ENCODE results near the gene TEX10. TPM values are rescaled to one million over a fixed set of nuclear protein-coding genes. Genes with fewer than 3 reads are reported as not detected.

Gene TEX10
- total and polyA plus RNA-seq, 2 donors (not counting 1 experiment from before 2014, with no cell fraction given) = 23.6 to 24.9 TPM

GRCh38 chr9:100366121-100366520, 13.4 kb upstream of the TEX10 start:
- no peak overlapping the region for H3K4me2 ChIP-seq (ENCODE audit: extremely low read depth, insufficient read depth, low read length)
- TF ChIP-seq CTCF (conservative IDR thresholded peaks at IDR 0.05 in 1 of 2, IDR thresholded peaks at IDR 0.05 in 1 of 2; ENCODE audit: low read depth in 1 of 2, low read length in 2 of 2) (no peak), EZH2 (IDR thresholded peaks at IDR 0.05; ENCODE audit: low read length, missing control alignments) (no peak)
- no peaks in the 10 kb centered on the region for H3K27me3 ChIP-seq (ENCODE audit: control insufficient read depth, insufficient read depth, low read length)

GRCh38 chr9:100364013-100364412, 11.3 kb upstream of the TEX10 start:
- H3K79me2 ChIP-seq (ENCODE audit: control insufficient read depth, insufficient read depth, low read length) = no peaks in the 10 kb centered on the region
- no peak for DNase-seq (ENCODE audit: low read depth in 2 of 2)
- no peak overlapping the region for H2AFZ ChIP-seq (ENCODE audit: low read length)
- H3K36me3 ChIP-seq (ENCODE audit: control insufficient read depth, insufficient read depth, low read length) = no peaks in the 10 kb centered on the region
- no peaks in the 10 kb centered on the region for H3K9me3 ChIP-seq (ENCODE audit: control insufficient read depth, insufficient read depth, low read depth, low read length)
- no peaks in the 10 kb centered on the region for H3K4me1 ChIP-seq (ENCODE audit: control insufficient read depth, extremely low read depth, insufficient read depth, low read length)
- H3K9ac ChIP-seq (ENCODE audit: insufficient read depth, low read length) = no peak overlapping the region
- no peaks in the 10 kb centered on the region for H3K27me3 ChIP-seq (ENCODE audit: control insufficient read depth, insufficient read depth, low read length)
- no peak overlapping the region for H3K4me3 ChIP-seq (replicated peaks in 1 of 4; ENCODE audit: control extremely low read depth in 1 of 4, insufficient read depth in 1 of 4, low read depth in 3 of 4, low read length in 4 of 4)
- H3K27ac ChIP-seq (ENCODE audit: insufficient read depth, low read length) = no peak overlapping the region
- TF ChIP-seq EZH2 (IDR thresholded peaks at IDR 0.05; ENCODE audit: low read length, missing control alignments) = no peak
- no peak for TF ChIP-seq CTCF (conservative IDR thresholded peaks at IDR 0.05 in 1 of 2, IDR thresholded peaks at IDR 0.05 in 1 of 2; ENCODE audit: low read depth in 1 of 2, low read length in 2 of 2)
- no peak overlapping the region for H3K4me2 ChIP-seq (ENCODE audit: extremely low read depth, insufficient read depth, low read length)
- H4K20me1 ChIP-seq (ENCODE audit: control insufficient read depth, extremely low read depth, insufficient read depth, low read length) = no peaks in the 10 kb centered on the region

More at GRCh38 chr9:100366121-100366520, 13.4 kb upstream of the TEX10 start:
- H3K79me2 ChIP-seq (ENCODE audit: control insufficient read depth, insufficient read depth, low read length) = no peaks in the 10 kb centered on the region
- H3K36me3 ChIP-seq (ENCODE audit: control insufficient read depth, insufficient read depth, low read length) = no peaks in the 10 kb centered on the region
- H3K4me1 ChIP-seq (ENCODE audit: control insufficient read depth, extremely low read depth, insufficient read depth, low read length) = no peaks in the 10 kb centered on the region
- H3K27ac ChIP-seq (ENCODE audit: insufficient read depth, low read length) = no peak overlapping the region
- no peak for DNase-seq (ENCODE audit: low read depth in 2 of 2)
- H4K20me1 ChIP-seq (ENCODE audit: control insufficient read depth, extremely low read depth, insufficient read depth, low read length) = no peaks in the 10 kb centered on the region
- H3K9me3 ChIP-seq (ENCODE audit: control insufficient read depth, insufficient read depth, low read depth, low read length) = no peaks in the 10 kb centered on the region
- H2AFZ ChIP-seq (ENCODE audit: low read length) = no peak overlapping the region
- H3K9ac ChIP-seq (ENCODE audit: insufficient read depth, low read length) = no peak overlapping the region
- no peak overlapping the region for H3K4me3 ChIP-seq (replicated peaks in 1 of 4; ENCODE audit: control extremely low read depth in 1 of 4, insufficient read depth in 1 of 4, low read depth in 3 of 4, low read length in 4 of 4)

- no peak overlapping the region for H3K27ac ChIP-seq (ENCODE audit: insufficient read depth, low read length)
- TF ChIP-seq CTCF (conservative IDR thresholded peaks at IDR 0.05 in 1 of 2, IDR thresholded peaks at IDR 0.05 in 1 of 2; ENCODE audit: low read depth in 1 of 2, low read length in 2 of 2) = no peak
- TF ChIP-seq EZH2 (IDR thresholded peaks at IDR 0.05; ENCODE audit: low read length, missing control alignments) = no peak
- H3K4me2 ChIP-seq (ENCODE audit: extremely low read depth, insufficient read depth, low read length) = no peak overlapping the region
- H3K9me3 ChIP-seq (ENCODE audit: control insufficient read depth, insufficient read depth, low read depth, low read length) = no peaks in the 10 kb centered on the region
- no peaks in the 10 kb centered on the region for H3K27me3 ChIP-seq (ENCODE audit: control insufficient read depth, insufficient read depth, low read length)
- no peaks in the 10 kb centered on the region for H3K36me3 ChIP-seq (ENCODE audit: control insufficient read depth, insufficient read depth, low read length)
- H3K9ac ChIP-seq (ENCODE audit: insufficient read depth, low read length) = no peak overlapping the region
- H4K20me1 ChIP-seq (ENCODE audit: control insufficient read depth, extremely low read depth, insufficient read depth, low read length) = no peaks in the 10 kb centered on the region
- H3K4me3 ChIP-seq (replicated peaks in 1 of 4; ENCODE audit: control extremely low read depth in 1 of 4, insufficient read depth in 1 of 4, low read depth in 3 of 4, low read length in 4 of 4) = no peak overlapping the region
- no peaks in the 10 kb centered on the region for H3K4me1 ChIP-seq (ENCODE audit: control insufficient read depth, extremely low read depth, insufficient read depth, low read length)
- no peak for DNase-seq (ENCODE audit: low read depth in 2 of 2)
- H3K79me2 ChIP-seq (ENCODE audit: control insufficient read depth, insufficient read depth, low read length) = no peaks in the 10 kb centered on the region
- no peak overlapping the region for H2AFZ ChIP-seq (ENCODE audit: low read length)
These were observed 6.3 kb upstream of the TEX10 start for GRCh38 chr9:100359057-100359456.
